T-cell (primary cell): ENCODE measurements around the gene MEAF6. TPM values are rescaled to one million over a fixed set of nuclear protein-coding genes. Genes with fewer than 3 reads are reported as not detected.

ENCODE experiments used
- ATAC-seq, 4 experiments: fragments of 200-7000 bp in 3 of 4; fragments of 150-1000 bp in 1 of 4; cut with Tn5 transposase; replicated peaks in 1 of 4; 1 replicate in 3 of 4; 2 replicates in 1 of 4; pipeline ENCODE4 v1.10.0; 2021; ENCODE audit warnings: moderate library complexity in 3 of 4, mild to moderate bottlenecking in 2 of 4, moderate number of reproducible peaks in 1 of 4
- CTCF ChIA-PET, 2 donors: fragments of 300-600 bp; sonication (Branson Sonifier 250); formaldehyde crosslinking; loops; one replicate each; lab custom pipeline; 2022; ENCODE audit warnings: antibody characterized with exemption in 2 of 2; lab: Charles Lee
- POLR2A ChIA-PET, 2 donors: fragments of 300-600 bp; sonication (Branson Sonifier 250); formaldehyde crosslinking; loops; one replicate each; lab custom pipeline; 2022; ENCODE audit warnings: antibody characterized with exemption in 2 of 2; lab: Charles Lee
- DNase-seq, 35 experiments: peaks; one replicate each; pipeline versions ENCODE4 v3.0.0 to v3.0.0-alpha.2; 2013 to 2023
- H3K27ac ChIP-seq: one replicate; pipeline ENCODE4 v1.5.1; 2013; ENCODE audit warnings: low read length
- H3K27me3 ChIP-seq, 2 experiments: replicated peaks in 1 of 2; 1 replicate in 1 of 2; 2 replicates in 1 of 2; pipeline versions ENCODE4 v1.6.1 to v1.7.0; 2013; ENCODE audit warnings: low read length in 1 of 2, mixed read lengths in 1 of 2; ENCODE audit not compliant: control insufficient read depth in 2 of 2, insufficient read depth in 2 of 2; ENCODE audit errors: extremely low read depth in 1 of 2
- H3K36me3 ChIP-seq, 2 donors: 1 replicate in 1 of 2; 2 replicates in 1 of 2; pipeline versions ENCODE4 v1.6.1 to v1.7.0; 2013; ENCODE audit warnings: low read length in 1 of 2; ENCODE audit not compliant: control insufficient read depth in 2 of 2, insufficient read depth in 1 of 2; ENCODE audit errors: extremely low read depth in 1 of 2
- H3K4me1 ChIP-seq, 2 experiments: 1 replicate in 1 of 2; 2 replicates in 1 of 2; pipeline versions ENCODE4 v1.6.1 to v1.7.0; 2013; ENCODE audit warnings: low read length in 2 of 2, mixed read lengths in 1 of 2; ENCODE audit not compliant: insufficient read depth in 2 of 2, control insufficient read depth in 1 of 2; ENCODE audit errors: extremely low read depth in 1 of 2
- H3K4me3 ChIP-seq, 2 donors: 1 replicate in 1 of 2; 2 replicates in 1 of 2; pipeline versions ENCODE4 v1.5.1 to v1.7.0; 2013; ENCODE audit warnings: mild to moderate bottlenecking in 2 of 2, low read length in 1 of 2, moderate library complexity in 1 of 2; ENCODE audit not compliant: control insufficient read depth in 1 of 2; ENCODE audit errors: extremely low read depth in 1 of 2
- H3K9me3 ChIP-seq: 2 replicates; pipeline ENCODE4 v1.7.0; 2013
- H3K27ac Mint-ChIP-seq, 2 donors: one replicate each; pipeline ENCODE4 v1.8.0; 2020 to 2021; ENCODE audit warnings: mild to moderate bottlenecking in 2 of 2, mixed read lengths in 2 of 2
- H3K27me3 Mint-ChIP-seq, 2 donors: one replicate each; pipeline ENCODE4 v1.8.0; 2021 to 2022; ENCODE audit warnings: mixed read lengths in 2 of 2
- H3K36me3 Mint-ChIP-seq: one replicate; pipeline ENCODE4 v1.8.0; 2021; ENCODE audit warnings: mixed read lengths
- H3K4me1 Mint-ChIP-seq, 3 donors: one replicate each; pipeline ENCODE4 v1.8.0; 2020 to 2022; ENCODE audit warnings: mixed read lengths in 3 of 3, mild to moderate bottlenecking in 1 of 3
- H3K4me3 Mint-ChIP-seq, 3 donors: one replicate each; pipeline ENCODE4 v1.8.0; 2020 to 2022; ENCODE audit warnings: mild to moderate bottlenecking in 3 of 3, mixed read lengths in 3 of 3, moderate library complexity in 3 of 3
- H3K9me3 Mint-ChIP-seq, 3 donors: one replicate each; pipeline ENCODE4 v1.8.0; 2020 to 2022; ENCODE audit warnings: mixed read lengths in 3 of 3
- WGBS: methylation state at CpG from one replicate; pipeline ENCODE4 v1.1.5; 2013; ENCODE audit warnings: missing lambda C conversion rate; ENCODE audit not compliant: insufficient coverage; 5-methylcytosine and 5-hydroxymethylcytosine counted together
- total RNA-seq, 35 experiments: library from RNA in 6 of 35; stranded (reverse) in 6 of 35; fragments of 120-200 nt in 1 of 35; gene quantifications; one replicate each; pipeline versions ENCODE4 v1.2.1 to v1.2.4 and lab custom pipeline; 2013 to 2026

Gene MEAF6
- total RNA-seq, 5 donors from 2014 or later (not counting 1 experiment from before 2014, with no cell fraction given) = 54.0 to 86.3 (median 84.9) TPM

GRCh38 chr1:37502104-37502503 lies 12.5 kb downstream of the MEAF6 start:
- Histone ChIP-seq H3K9me3 (no peaks in the 10 kb centered on the region), H3K36me3 (peaks cover 14 to 68% of the 10 kb centered on the region in 2 donors), H3K4me3 (no peak overlapping the region), H3K4me1 (no peaks in the 10 kb centered on the region), H3K27me3 (no peaks in the 10 kb centered on the region), H3K27ac (no peak overlapping the region)
- no peak for DNase-seq
- peaks cover 6 to 20% (median 17%) of the 10 kb centered on the region in 3 donors for H3K4me1 Mint-ChIP-seq
- no peak for ATAC-seq
- H3K4me3 Mint-ChIP-seq = no peak overlapping the region
- H3K27ac Mint-ChIP-seq = peak overlapping the region in 1 of 2 donors; percentile 11
- H3K9me3 Mint-ChIP-seq = no peaks in the 10 kb centered on the region
- CTCF ChIA-PET = interaction anchor here in 1 of 2 donors (0.6 to 1.0 kb wide), 2 partner anchors 11 to 190 kb away, joined by 3 read pairs; no protein-coding TSS in a partner anchor
- POLR2A ChIA-PET = interaction anchor here (0.6 kb wide), 2 partner anchors 20 to 51 kb away, joined by 3 to 5 read pairs; no protein-coding TSS in a partner anchor
- H3K27me3 Mint-ChIP-seq = no peaks in the 10 kb centered on the region
- peaks cover 40% of the 10 kb centered on the region for H3K36me3 Mint-ChIP-seq

- Mint-ChIP-seq H3K27me3 (no peaks in the 10 kb centered on the region), H3K4me1 (peaks cover 5 to 20% (median 19%) of the 10 kb centered on the region in 3 donors), H3K4me3 (no peak overlapping the region), H3K9me3 (no peaks in the 10 kb centered on the region), H3K27ac (peak overlapping the region in 1 of 2 donors; percentile 11), H3K36me3 (peaks cover 40% of the 10 kb centered on the region)
- WGBS = no CpG with 5 or more reads among the region's 5 CpGs
- ChIA-PET CTCF (no interaction called here), POLR2A (no interaction called here)
- Histone ChIP-seq H3K4me3 (no peak overlapping the region), H3K4me1 (no peaks in the 10 kb centered on the region), H3K9me3 (no peaks in the 10 kb centered on the region), H3K36me3 (peaks cover 14 to 66% of the 10 kb centered on the region in 2 donors), H3K27me3 (no peaks in the 10 kb centered on the region), H3K27ac (no peak overlapping the region)
- ATAC-seq (no peak), DNase-seq (no peak)
Measured at GRCh38 chr1:37501661-37502060, 12.9 kb downstream of the MEAF6 start.

GRCh38 chr1:37498872-37499617 lies 15.5 kb downstream of the MEAF6 start:
- DNase-seq (no peak), ATAC-seq (no peak)
- Histone ChIP-seq H3K4me3 (no peak overlapping the region), H3K36me3 (peaks cover 17 to 56% of the 10 kb centered on the region in 2 donors), H3K9me3 (no peaks in the 10 kb centered on the region), H3K27ac (no peak overlapping the region), H3K4me1 (no peaks in the 10 kb centered on the region), H3K27me3 (no peaks in the 10 kb centered on the region)
- Mint-ChIP-seq H3K27ac (peak overlapping the region in 1 of 2 donors; percentile 45), H3K9me3 (no peaks in the 10 kb centered on the region), H3K27me3 (no peaks in the 10 kb centered on the region), H3K4me1 (peaks cover 5 to 18% (median 14%) of the 10 kb centered on the region in 3 donors), H3K4me3 (no peak overlapping the region), H3K36me3 (peaks cover 34% of the 10 kb centered on the region)
- 100% methylated on average over 1 of the region's 4 CpGs for WGBS
- ChIA-PET POLR2A (no interaction called here), CTCF (interaction anchor here in 1 of 2 donors (1.2 kb wide), 1 partner anchor 11 kb away, joined by 3 read pairs; no protein-coding TSS in a partner anchor)

- peaks cover 19 to 56% of the 10 kb centered on the region in 2 donors for H3K36me3 ChIP-seq
- WGBS = 100% methylated on average over 1 of the region's 2 CpGs
- ChIA-PET POLR2A (interaction anchor here in 1 of 2 donors (0.5 to 0.6 kb wide), 3 partner anchors 17 to 349 kb away, joined by 3 to 7 read pairs (median 6); partner anchors contain the start of gene MEAF6), CTCF (interaction anchor here (0.6 to 1.2 kb wide), 3 partner anchors 10 to 62 kb away, joined by 3 read pairs; no protein-coding TSS in a partner anchor)
- peaks cover 42% of the 10 kb centered on the region for H3K36me3 Mint-ChIP-seq
- no peak overlapping the region for H3K4me3 Mint-ChIP-seq
- no peaks in the 10 kb centered on the region for H3K9me3 ChIP-seq
- ATAC-seq (no peak), DNase-seq (no peak)
- no peaks in the 10 kb centered on the region for H3K4me1 ChIP-seq
- H3K27me3 Mint-ChIP-seq = no peaks in the 10 kb centered on the region
- H3K27ac ChIP-seq = no peak overlapping the region
- peaks cover 5 to 17% (median 14%) of the 10 kb centered on the region in 3 donors for H3K4me1 Mint-ChIP-seq
- no peak overlapping the region for H3K4me3 ChIP-seq
- no peak overlapping the region for H3K27ac Mint-ChIP-seq
- no peaks in the 10 kb centered on the region for H3K27me3 ChIP-seq
- H3K9me3 Mint-ChIP-seq = no peaks in the 10 kb centered on the region
Measured at GRCh38 chr1:37497832-37498231, 16.7 kb downstream of the MEAF6 start.

- no peak for ATAC-seq
- H3K27ac ChIP-seq = no peak overlapping the region
- Mint-ChIP-seq H3K27me3 (no peaks in the 10 kb centered on the region), H3K4me3 (no peak overlapping the region), H3K27ac (no peak overlapping the region), H3K36me3 (peaks cover 38% of the 10 kb centered on the region), H3K9me3 (no peaks in the 10 kb centered on the region), H3K4me1 (peaks cover 5 to 15% (median 11%) of the 10 kb centered on the region in 3 donors)
- ChIA-PET CTCF (interaction anchor here in 1 of 2 donors (1.2 kb wide), 1 partner anchor 9 kb away, joined by 11 read pairs; no protein-coding TSS in a partner anchor), POLR2A (no interaction called here)
- DNase-seq = no peak
- no peaks in the 10 kb centered on the region for H3K4me1 ChIP-seq
- H3K36me3 ChIP-seq = peaks cover 14 to 57% of the 10 kb centered on the region in 2 donors
- no peaks in the 10 kb centered on the region for H3K9me3 ChIP-seq
- no CpG with 5 or more reads among the region's 1 CpG for WGBS
- no peak overlapping the region for H3K4me3 ChIP-seq
- no peaks in the 10 kb centered on the region for H3K27me3 ChIP-seq
Measured at GRCh38 chr1:37495875-37496274, 18.7 kb downstream of the MEAF6 start.

- H3K36me3 Mint-ChIP-seq = peaks cover 30% of the 10 kb centered on the region
- POLR2A ChIA-PET = interaction anchor here in 1 of 2 donors (0.7 kb wide), 1 partner anchor 386 kb away, joined by 8 read pairs; no protein-coding TSS in a partner anchor
- no peaks in the 10 kb centered on the region for H3K27me3 Mint-ChIP-seq
- H3K27ac ChIP-seq = no peak overlapping the region
- no peak overlapping the region for H3K4me3 ChIP-seq
- no peaks in the 10 kb centered on the region for H3K9me3 ChIP-seq
- H3K4me1 ChIP-seq = no peaks in the 10 kb centered on the region
- H3K27ac Mint-ChIP-seq = peak overlapping the region in 1 of 2 donors; percentile 72
- no peak overlapping the region for H3K4me3 Mint-ChIP-seq
- no peak for ATAC-seq
- WGBS = no CpG with 5 or more reads among the region's 2 CpGs
- DNase-seq = no peak
- H3K9me3 Mint-ChIP-seq = no peaks in the 10 kb centered on the region
- H3K36me3 ChIP-seq = peaks cover 12 to 50% of the 10 kb centered on the region in 2 donors
- CTCF ChIA-PET = interaction anchor here in 1 of 2 donors (0.9 kb wide), 1 partner anchor 21 kb away, joined by 3 read pairs; no protein-coding TSS in a partner anchor
- H3K4me1 Mint-ChIP-seq = peaks cover 0 to 10% (median 8%) of the 10 kb centered on the region in 3 donors
- H3K27me3 ChIP-seq = no peaks in the 10 kb centered on the region
Measured at GRCh38 chr1:37493336-37494098, 21.0 kb downstream of the MEAF6 start.
